Breast epithelium (tissue), 4 donors: ENCODE data around the gene COLGALT1. TPM values are rescaled to one million over a fixed set of nuclear protein-coding genes. Genes with fewer than 3 reads are reported as not detected.
"Not testable (repeated sequence)": the region's sequence is repeated elsewhere in the genome, so short reads cannot be mapped to it uniquely, and the experiment has no call there.

Experiments
- DNase-seq, 2 donors: peaks; one replicate each; pipeline ENCODE4 v3.0.0-alpha.2; 2019; ENCODE audit warnings: low spot score in 2 of 2
- H3K27ac ChIP-seq, 2 donors: fragments of 200-600 bp; sonication (generic) in 1 of 2; one replicate each; pipeline ENCODE4 v1.5.1; 2016 to 2019; ENCODE audit warnings: mild to moderate bottlenecking in 1 of 2
- H3K27me3 ChIP-seq, 2 donors: fragments of 200-600 bp; sonication (generic) in 1 of 2; one replicate each; pipeline versions ENCODE4 v1.5.1 to v1.6.0; 2017 to 2019; ENCODE audit warnings: control low read depth in 1 of 2, mild to moderate bottlenecking in 1 of 2
- H3K36me3 ChIP-seq: fragments of 200-600 bp; one replicate; pipeline ENCODE4 v1.5.1; 2019
- H3K4me1 ChIP-seq, 2 donors: fragments of 200-600 bp; sonication (generic); one replicate each; pipeline ENCODE4 v1.5.1; 2016 to 2019; ENCODE audit warnings: control low read depth in 1 of 2
- H3K4me3 ChIP-seq, 3 donors: fragments of 200-600 bp; sonication (generic); 1 replicate in 2 of 3; 2 replicates in 1 of 3; pipeline ENCODE4 v1.5.1; 2016 to 2019; ENCODE audit warnings: mild to moderate bottlenecking in 3 of 3, moderate library complexity in 2 of 3
- H3K9me3 ChIP-seq, 2 donors: fragments of 200-600 bp; sonication (generic) in 1 of 2; one replicate each; pipeline ENCODE4 v1.5.1; 2016 to 2019; ENCODE audit warnings: control low read depth in 1 of 2
- POLR2A ChIP-seq: fragments of 450-650 bp; IDR thresholded peaks from one replicate; pipeline ENCODE4 v1.6.1; 2016; ENCODE audit warnings: antibody characterized with exemption, mild to moderate bottlenecking, moderate library complexity
- POLR2AphosphoS5 ChIP-seq, 3 donors: sonication (generic); formaldehyde crosslinking; IDR thresholded peaks; one replicate each; pipeline ENCODE4 v1.6.1; 2017; ENCODE audit warnings: antibody characterized with exemption in 3 of 3
- intact Hi-C: fragments of 100-400 bp; cut with DNase I; formaldehyde crosslinking; loops from one replicate; pipeline ENCODE4 v1.15.1; 2023; ENCODE audit warnings: low total_unique reads
- total RNA-seq, 3 donors: library from RNA; depleted of rRNA; stranded (reverse); fragments of >200 nt; gene quantifications; one replicate each; pipeline ENCODE4 v1.1.0, GENCODE V29; 2016
- TF ChIP-seq, protein P1 (sequence below), 3 donors: fragments of 450-650 bp; IDR thresholded peaks; one replicate each; pipeline ENCODE4 v1.5.1; 2016 to 2017; ENCODE audit warnings: antibody characterized with exemption in 3 of 3, mild to moderate bottlenecking in 3 of 3, moderate library complexity in 3 of 3

The COLGALT1 gene
- total RNA-seq, 3 donors from 2014 or later: 45.1 to 99.9 (median 57.0) TPM

DNA sequence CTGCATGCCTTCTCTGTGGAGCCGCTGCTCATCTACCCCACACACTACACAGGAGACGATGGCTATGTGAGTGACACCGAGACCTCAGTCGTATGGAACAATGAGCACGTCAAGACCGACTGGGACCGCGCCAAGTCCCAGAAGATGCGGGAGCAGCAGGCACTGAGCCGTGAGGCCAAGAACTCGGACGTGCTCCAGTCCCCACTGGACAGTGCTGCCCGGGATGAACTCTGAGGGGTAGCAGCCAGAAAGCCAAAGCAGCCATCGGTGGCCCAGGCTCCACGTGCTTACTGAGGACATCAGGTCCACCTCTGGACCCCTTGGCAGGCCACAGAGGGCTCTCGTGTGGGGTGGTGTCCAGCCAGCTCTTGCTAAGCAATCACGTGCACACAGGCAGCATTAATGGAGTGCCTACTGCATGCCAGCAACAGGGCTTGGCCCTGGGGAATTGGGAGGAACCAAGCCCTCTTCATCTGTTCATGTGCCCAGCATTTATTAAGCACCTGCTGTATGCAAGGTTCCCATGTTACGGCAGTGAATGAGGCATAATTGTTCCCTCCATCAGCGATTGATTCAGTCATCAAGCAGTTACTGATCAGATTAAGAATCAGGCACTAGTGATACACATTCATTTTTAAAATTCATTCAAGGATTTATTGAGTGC, 25.9 kb downstream of the COLGALT1 start:
- no peak overlapping the region for H3K27ac ChIP-seq
- H3K9me3 ChIP-seq: no peaks in the 10 kb centered on the region
- no peaks in the 10 kb centered on the region for H3K36me3 ChIP-seq
- no peaks in the 10 kb centered on the region for H3K27me3 ChIP-seq
- H3K4me3 ChIP-seq: no peak overlapping the region
- H3K4me1 ChIP-seq: no peaks in the 10 kb centered on the region
- intact Hi-C loops: no loop called here
- TF ChIP-seq POLR2A (no peak), POLR2AphosphoS5 (IDR thresholded peaks at IDR 0.05) (no peak)
- TF ChIP-seq, protein P1, sequence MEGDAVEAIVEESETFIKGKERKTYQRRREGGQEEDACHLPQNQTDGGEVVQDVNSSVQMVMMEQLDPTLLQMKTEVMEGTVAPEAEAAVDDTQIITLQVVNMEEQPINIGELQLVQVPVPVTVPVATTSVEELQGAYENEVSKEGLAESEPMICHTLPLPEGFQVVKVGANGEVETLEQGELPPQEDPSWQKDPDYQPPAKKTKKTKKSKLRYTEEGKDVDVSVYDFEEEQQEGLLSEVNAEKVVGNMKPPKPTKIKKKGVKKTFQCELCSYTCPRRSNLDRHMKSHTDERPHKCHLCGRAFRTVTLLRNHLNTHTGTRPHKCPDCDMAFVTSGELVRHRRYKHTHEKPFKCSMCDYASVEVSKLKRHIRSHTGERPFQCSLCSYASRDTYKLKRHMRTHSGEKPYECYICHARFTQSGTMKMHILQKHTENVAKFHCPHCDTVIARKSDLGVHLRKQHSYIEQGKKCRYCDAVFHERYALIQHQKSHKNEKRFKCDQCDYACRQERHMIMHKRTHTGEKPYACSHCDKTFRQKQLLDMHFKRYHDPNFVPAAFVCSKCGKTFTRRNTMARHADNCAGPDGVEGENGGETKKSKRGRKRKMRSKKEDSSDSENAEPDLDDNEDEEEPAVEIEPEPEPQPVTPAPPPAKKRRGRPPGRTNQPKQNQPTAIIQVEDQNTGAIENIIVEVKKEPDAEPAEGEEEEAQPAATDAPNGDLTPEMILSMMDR (IDR thresholded peaks at IDR 0.05): no peak
- DNase-seq: no peak

DNA sequence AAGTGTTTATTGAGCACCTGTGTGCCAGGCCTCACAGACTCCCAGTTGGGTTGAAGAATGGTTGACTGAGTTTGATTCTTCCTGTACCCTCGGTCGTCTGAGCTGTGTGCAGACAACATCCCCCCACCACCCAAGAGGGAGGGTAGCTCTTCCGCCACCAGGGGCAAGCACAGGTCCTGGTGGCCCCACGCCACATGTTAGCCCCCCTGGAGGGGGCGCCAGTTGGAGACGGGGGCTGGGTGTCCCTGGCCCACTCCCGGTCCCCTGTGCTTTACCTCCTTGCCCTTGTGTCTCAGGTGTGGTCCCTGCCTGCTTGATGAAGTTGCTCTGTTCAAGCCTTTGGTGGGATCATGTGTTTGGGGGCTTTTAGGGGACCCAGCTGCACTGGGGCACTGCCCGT, 27.2 kb downstream of the COLGALT1 start:
- DNase-seq: no peak
- Histone ChIP-seq H3K27me3 (no peaks in the 10 kb centered on the region), H3K9me3 (no peaks in the 10 kb centered on the region), H3K4me3 (no peak overlapping the region), H3K36me3 (no peaks in the 10 kb centered on the region), H3K4me1 (no peaks in the 10 kb centered on the region), H3K27ac (no peak overlapping the region)
- intact Hi-C loops: no loop called here
- TF ChIP-seq POLR2A (no peak), POLR2AphosphoS5 (IDR thresholded peaks at IDR 0.05) (no peak)
- TF ChIP-seq, protein P1 (IDR thresholded peaks at IDR 0.05): no peak

DNA sequence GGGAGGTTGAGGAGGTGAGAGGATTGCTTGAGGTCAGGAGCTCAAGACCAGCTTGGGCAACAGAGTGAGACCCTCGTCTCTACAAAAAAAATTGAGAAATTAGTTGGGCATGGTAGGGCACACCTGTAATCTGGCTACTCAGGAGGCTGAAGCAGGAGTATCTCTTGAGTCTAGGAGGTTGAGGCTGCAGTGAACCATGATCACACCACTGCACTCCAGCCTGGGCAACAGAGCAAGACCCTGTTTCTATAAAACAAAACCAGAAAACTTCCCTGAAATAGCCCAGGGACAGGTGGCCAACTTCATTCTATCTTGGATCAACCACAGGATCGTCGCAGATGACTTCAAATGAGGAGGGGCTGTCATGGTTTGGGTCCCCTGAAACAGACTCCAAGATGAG, 28.7 kb downstream of the COLGALT1 start:
- Histone ChIP-seq H3K27ac (no peak overlapping the region), H3K36me3 (no peaks in the 10 kb centered on the region), H3K4me1 (no peaks in the 10 kb centered on the region), H3K27me3 (no peaks in the 10 kb centered on the region), H3K9me3 (no peaks in the 10 kb centered on the region), H3K4me3 (no peak overlapping the region)
- intact Hi-C loops: no loop called here
- DNase-seq: no peak
- TF ChIP-seq POLR2A: no peak
- TF ChIP-seq POLR2AphosphoS5 (IDR thresholded peaks at IDR 0.05): no peak
- TF ChIP-seq, protein P1 (IDR thresholded peaks at IDR 0.05): no peak

DNA sequence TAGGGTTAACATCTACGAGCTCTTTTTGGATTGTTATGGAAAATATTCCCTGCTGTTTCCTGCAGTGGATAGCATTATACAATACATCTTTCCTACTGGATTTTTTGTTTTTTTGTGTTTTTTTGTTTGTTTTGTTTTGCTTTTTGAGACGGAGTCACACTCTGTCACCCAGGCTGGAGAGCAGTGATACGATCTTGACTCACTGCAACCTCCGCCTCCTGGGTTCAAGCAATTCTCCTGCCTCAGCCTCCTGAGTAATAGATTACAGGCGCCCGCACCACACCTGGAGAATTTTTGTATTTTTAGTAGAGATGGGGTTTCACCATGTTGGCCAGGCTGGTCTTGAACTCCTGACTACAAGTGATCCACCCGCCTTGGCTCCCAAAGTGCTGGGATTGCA, 29.9 kb downstream of the COLGALT1 start:
- H3K4me3 ChIP-seq, H3K9me3 ChIP-seq, H3K27ac ChIP-seq, H3K36me3 ChIP-seq, H3K27me3 ChIP-seq, intact Hi-C loops, H3K4me1 ChIP-seq, DNase-seq: not testable (repeated sequence)

DNA sequence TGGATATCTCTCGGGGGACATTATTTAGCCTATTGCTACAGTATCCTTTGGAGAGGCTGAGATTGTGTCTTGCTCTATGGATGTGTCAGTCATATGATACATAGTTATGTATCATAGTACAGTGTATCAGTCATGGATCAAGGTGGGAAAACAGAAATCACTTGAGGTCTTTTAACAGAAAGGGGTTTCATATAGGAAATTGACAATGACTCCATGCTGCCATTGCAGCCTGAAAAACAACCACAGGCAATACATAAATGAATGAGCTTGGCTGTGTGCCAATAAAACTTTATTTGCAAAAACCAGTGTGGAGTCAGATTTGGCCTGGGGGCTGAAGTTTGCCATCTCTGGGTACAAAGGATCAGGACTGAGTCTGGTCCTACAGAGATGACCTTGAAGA, 35.4 kb downstream of the COLGALT1 start:
- H3K9me3 ChIP-seq: no peaks in the 10 kb centered on the region
- no peak overlapping the region for H3K4me3 ChIP-seq
- H3K27me3 ChIP-seq: no peaks in the 10 kb centered on the region
- no peak overlapping the region for H3K27ac ChIP-seq
- no peaks in the 10 kb centered on the region for H3K4me1 ChIP-seq
- TF ChIP-seq, protein P1 (IDR thresholded peaks at IDR 0.05): no peak
- TF ChIP-seq POLR2AphosphoS5 (IDR thresholded peaks at IDR 0.05) (no peak), POLR2A (no peak)
- H3K36me3 ChIP-seq: no peaks in the 10 kb centered on the region
- intact Hi-C loops: no loop called here
- DNase-seq: no peak

DNA sequence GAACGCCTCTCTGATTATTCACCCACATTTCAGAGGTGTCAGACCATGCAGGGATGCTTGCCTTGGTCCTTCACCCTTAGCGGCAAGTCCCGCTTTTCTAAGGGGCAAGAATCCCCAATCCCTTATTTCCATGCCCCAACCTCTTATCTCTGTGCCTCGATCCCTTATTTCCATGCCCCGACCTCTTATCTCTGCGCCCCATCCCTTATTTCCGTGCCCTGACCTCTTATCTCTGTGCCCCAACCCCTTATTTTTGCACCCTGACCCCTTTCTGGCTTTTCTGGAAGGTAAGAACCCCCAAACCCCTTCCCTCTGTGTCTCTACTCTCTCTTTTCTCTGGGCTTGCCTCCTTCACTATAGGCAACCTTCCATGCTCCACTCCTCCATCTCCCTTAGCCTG, 38.8 kb downstream of the COLGALT1 start:
- H3K9me3 ChIP-seq, intact Hi-C loops, DNase-seq, H3K27me3 ChIP-seq, H3K27ac ChIP-seq, H3K4me1 ChIP-seq, H3K4me3 ChIP-seq, H3K36me3 ChIP-seq: not testable (repeated sequence)

DNA sequence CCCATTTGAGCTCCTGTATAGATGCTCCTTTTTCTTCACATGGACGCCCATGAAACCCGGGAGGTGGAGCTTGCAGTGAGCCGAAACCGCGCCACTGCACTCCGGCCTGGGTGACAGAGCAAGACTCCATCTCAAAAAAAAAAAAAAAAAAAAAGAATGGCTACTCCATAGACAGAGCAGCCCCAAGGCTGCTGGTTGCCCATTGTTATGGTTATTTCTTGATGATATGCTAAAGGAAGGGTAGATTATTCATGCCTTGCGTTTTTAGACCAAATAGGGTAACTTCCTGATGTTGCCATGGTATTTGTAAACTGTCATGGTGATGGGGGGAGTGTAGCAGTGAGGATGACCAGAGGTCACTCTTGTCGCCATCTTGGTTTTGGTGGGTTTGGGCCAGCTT, 42.6 kb downstream of the COLGALT1 start:
- DNase-seq, H3K27ac ChIP-seq, H3K4me3 ChIP-seq, H3K4me1 ChIP-seq, H3K27me3 ChIP-seq, H3K9me3 ChIP-seq, H3K36me3 ChIP-seq, intact Hi-C loops: not testable (repeated sequence)
